Body of pancreas (tissue), 4 donors: ENCODE results near the gene NRG3.

Experiments used
- CTCF ChIP-seq, 7 experiments: fragments of 450-650 bp in 4 of 7; fragments of 200-600 bp in 3 of 7; sonication (generic) in 3 of 7; IDR thresholded peaks; one replicate each; pipeline ENCODE4 v1.5.1; 2016 to 2019; ENCODE audit warnings: antibody characterized with exemption in 7 of 7
- POLR2A ChIP-seq, 3 donors: fragments of 450-650 bp; IDR thresholded peaks; one replicate each; pipeline ENCODE4 v1.6.1; 2016; ENCODE audit warnings: antibody characterized with exemption in 3 of 3, mild to moderate bottlenecking in 2 of 3

- TF ChIP-seq POLR2A (IDR thresholded peaks at IDR 0.05) (no peak), CTCF (IDR thresholded peaks at IDR 0.05) (no peak)
Observed at GRCh38 chr10:81886939-81887338, 11.9 kb downstream of the NRG3 start.
